Pancreas (tissue), 10 donors: ENCODE data around the gene ECSCR. TPM values are rescaled to one million over a fixed set of nuclear protein-coding genes. Genes with fewer than 3 reads are reported as not detected.
"Not testable (repeated sequence)": the region's sequence is repeated elsewhere in the genome, so short reads cannot be mapped to it uniquely, and the experiment has no call there.

ENCODE experiments used
- ATAC-seq, 4 donors: fragments of 200-7000 bp; cut with Tn5 transposase; one replicate each; pipeline versions ENCODE4 v1.8.0 to v1.9.1; 2020; ENCODE audit warnings: mild to moderate bottlenecking in 4 of 4, moderate library complexity in 4 of 4
- DNase-seq, 6 donors: peaks; one replicate each; pipeline ENCODE4 v3.0.0-alpha.2; 2020
- FAIRE-seq: peaks from 2 replicates; lab custom pipeline; 2012; peaks lifted over from hg19 to GRCh38; lab: Jason Lieb, UNC
- H3K27ac ChIP-seq, 4 donors: fragments of 200-600 bp; sonication (generic); 1 replicate in 3 of 4; 2 replicates in 1 of 4; pipeline versions ENCODE4 v1.5.0 to v1.8.0; 2020
- H3K27me3 ChIP-seq, 4 donors: fragments of 200-600 bp; one replicate each; pipeline ENCODE4 v1.8.0; 2021
- H3K36me3 ChIP-seq, 3 donors: fragments of 200-600 bp; sonication (generic) in 1 of 3; one replicate each; pipeline versions ENCODE4 v1.5.0 to v1.8.0; 2020 to 2021
- H3K4me1 ChIP-seq, 3 donors: fragments of 200-600 bp; one replicate each; pipeline ENCODE4 v1.8.0; 2021
- H3K4me3 ChIP-seq, 4 donors: fragments of 200-600 bp; sonication (generic) in 2 of 4; one replicate each; pipeline versions ENCODE4 v1.5.0 to v1.8.0; 2020 to 2021
- H3K9me3 ChIP-seq, 4 donors: fragments of 200-600 bp; one replicate each; pipeline ENCODE4 v1.8.0; 2021
- WGBS, 2 donors: extraction: QIAGEN DNeasy Blood & Tissue Kit; methylation state at CpG; one replicate each; pipeline ENCODE4 v1.1.7; 2013; 5-methylcytosine and 5-hydroxymethylcytosine counted together
- intact Hi-C, 3 donors: fragments of 100-400 bp; cut with DNase I; formaldehyde crosslinking; loops; one replicate each; pipeline versions ENCODE4 v1.11.1 to v1.14.2; 2022
- polyA plus RNA-seq, 2 donors: library from polyadenylated mRNA; stranded (reverse); fragments of 200-250 nt; gene quantifications; one replicate each; pipeline ENCODE4 v1.2.3, GENCODE V29; 2013
- total RNA-seq, 6 donors: library from RNA; stranded (reverse); fragmentation: NEBNext Ultra II Directional in 4 of 6; extraction: Animal tissue kit (Norgen Biotek cat#: 25700) in 4 of 6; gene quantifications; one replicate each; pipeline versions ENCODE4 v1.2.1 to v1.2.4, GENCODE V29; 2021 to 2023
- TF ChIP-seq, protein P1 (sequence below), 4 donors: fragments of 200-600 bp; sonication (generic) in 3 of 4; IDR thresholded peaks; one replicate each; pipeline versions ENCODE4 v1.5.0 to v1.8.0; 2021; ENCODE audit warnings: antibody characterized with exemption in 4 of 4
- donor health status: healthy with polysubstance abuse.
- donor health status: DM: no; HTN: no; CAD: no; lungs with moderate emphysema.
- donor health status: DM: no; HTN: no; CAD: no.
- donor health status: control.
- donor health status: control.
- donor health status: Bipolar disorder and iron deficiency.
- donor health status: DM: yes; HTN: yes; CAD: no.
- donor health status: DM: no; HTN: no; CAD: no.
- donor health status: DM: no; HTN: no; CAD: no.
- donor health status: DM: yes; HTN: yes; CAD: no.

The ECSCR gene
- total and polyA plus RNA-seq, 8 donors = 1.0 to 8.3 (median 2.8) TPM

DNA sequence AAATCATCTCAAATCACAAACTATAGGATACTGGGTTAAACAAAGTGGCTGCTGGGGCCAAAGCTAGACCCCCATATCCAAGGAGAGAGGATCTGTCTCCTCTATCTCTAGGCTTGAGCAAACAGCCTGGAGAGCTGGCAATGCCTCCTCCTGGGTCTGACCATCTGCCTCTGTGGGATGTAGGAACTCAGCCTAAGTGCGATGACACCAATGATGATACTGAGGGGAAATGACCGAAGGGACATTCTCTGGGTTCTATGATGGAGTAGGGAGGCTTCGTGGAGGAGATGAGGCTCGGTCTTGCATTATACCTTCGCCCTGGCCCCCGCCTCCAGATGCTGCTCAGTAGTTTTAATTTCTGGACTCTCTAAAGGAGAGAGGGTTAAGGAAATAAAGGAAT lies 49.4 kb downstream of the ECSCR start:
- Histone ChIP-seq H3K4me3 (no peak overlapping the region), H3K4me1 (no peaks in the 10 kb centered on the region), H3K36me3 (no peaks in the 10 kb centered on the region), H3K9me3 (no peaks in the 10 kb centered on the region), H3K27me3 (no peaks in the 10 kb centered on the region), H3K27ac (no peak overlapping the region)
- WGBS, 2 donors = 84 to 92% methylated on average over 6 of the region's 6 CpGs
- FAIRE-seq (no peak), ATAC-seq (no peak), DNase-seq (no peak)
- TF ChIP-seq, protein P1, sequence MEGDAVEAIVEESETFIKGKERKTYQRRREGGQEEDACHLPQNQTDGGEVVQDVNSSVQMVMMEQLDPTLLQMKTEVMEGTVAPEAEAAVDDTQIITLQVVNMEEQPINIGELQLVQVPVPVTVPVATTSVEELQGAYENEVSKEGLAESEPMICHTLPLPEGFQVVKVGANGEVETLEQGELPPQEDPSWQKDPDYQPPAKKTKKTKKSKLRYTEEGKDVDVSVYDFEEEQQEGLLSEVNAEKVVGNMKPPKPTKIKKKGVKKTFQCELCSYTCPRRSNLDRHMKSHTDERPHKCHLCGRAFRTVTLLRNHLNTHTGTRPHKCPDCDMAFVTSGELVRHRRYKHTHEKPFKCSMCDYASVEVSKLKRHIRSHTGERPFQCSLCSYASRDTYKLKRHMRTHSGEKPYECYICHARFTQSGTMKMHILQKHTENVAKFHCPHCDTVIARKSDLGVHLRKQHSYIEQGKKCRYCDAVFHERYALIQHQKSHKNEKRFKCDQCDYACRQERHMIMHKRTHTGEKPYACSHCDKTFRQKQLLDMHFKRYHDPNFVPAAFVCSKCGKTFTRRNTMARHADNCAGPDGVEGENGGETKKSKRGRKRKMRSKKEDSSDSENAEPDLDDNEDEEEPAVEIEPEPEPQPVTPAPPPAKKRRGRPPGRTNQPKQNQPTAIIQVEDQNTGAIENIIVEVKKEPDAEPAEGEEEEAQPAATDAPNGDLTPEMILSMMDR (IDR thresholded peaks at IDR 0.05) = no peak
- intact Hi-C loops = no loop called here

DNA sequence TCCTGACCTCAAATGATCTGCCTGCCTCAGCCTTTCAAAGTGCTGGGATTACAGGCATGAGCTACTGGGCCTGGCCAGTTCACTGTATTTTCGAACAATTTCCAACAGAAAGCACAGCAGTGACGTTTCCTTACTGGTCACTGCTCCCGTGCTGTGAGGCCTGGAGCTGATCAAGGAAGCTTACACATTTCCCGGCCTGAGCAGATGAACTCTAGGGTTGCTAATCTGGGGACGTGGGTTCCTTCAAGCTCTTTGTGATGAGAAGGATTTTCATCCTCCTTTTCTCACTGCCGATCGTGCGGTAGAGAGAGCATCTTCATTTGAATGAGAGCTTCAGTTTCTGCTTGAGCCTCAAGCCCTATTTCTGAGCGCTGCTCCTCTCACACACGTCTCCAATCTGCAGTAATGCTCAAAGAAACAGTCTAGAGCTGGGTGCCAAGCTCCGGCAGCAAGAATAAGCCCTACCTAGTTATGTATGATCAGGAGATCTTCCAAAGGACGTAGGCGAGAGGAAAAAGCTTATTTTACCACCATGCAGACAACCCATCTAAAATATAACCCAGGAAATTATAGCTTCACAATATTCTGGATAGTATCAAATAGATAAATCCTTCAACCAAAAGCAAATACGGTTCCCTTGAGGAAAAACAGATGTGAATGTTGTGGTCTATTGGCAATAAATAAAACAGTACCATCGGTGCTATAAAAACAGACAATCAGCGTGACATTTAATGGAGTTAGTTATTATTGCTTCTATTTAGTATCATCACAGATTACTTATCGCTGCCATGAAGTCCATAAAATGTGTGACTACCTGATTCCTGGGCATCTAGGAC lies 51.3 kb downstream of the ECSCR start:
- no peaks in the 10 kb centered on the region for H3K36me3 ChIP-seq
- ATAC-seq (peak in 1 of 4 donors; percentile 12), FAIRE-seq (no peak), DNase-seq (no peak)
- no peaks in the 10 kb centered on the region for H3K27me3 ChIP-seq
- intact Hi-C loops = no loop called here
- no peak overlapping the region for H3K4me3 ChIP-seq
- no peaks in the 10 kb centered on the region for H3K4me1 ChIP-seq
- 78 to 85% methylated on average over 17 of the region's 17 CpGs for WGBS, 2 donors
- no peaks in the 10 kb centered on the region for H3K9me3 ChIP-seq
- TF ChIP-seq, protein P1 (IDR thresholded peaks at IDR 0.05) = no peak
- peak overlapping the region in 1 of 4 donors; percentile 22 for H3K27ac ChIP-seq

DNA sequence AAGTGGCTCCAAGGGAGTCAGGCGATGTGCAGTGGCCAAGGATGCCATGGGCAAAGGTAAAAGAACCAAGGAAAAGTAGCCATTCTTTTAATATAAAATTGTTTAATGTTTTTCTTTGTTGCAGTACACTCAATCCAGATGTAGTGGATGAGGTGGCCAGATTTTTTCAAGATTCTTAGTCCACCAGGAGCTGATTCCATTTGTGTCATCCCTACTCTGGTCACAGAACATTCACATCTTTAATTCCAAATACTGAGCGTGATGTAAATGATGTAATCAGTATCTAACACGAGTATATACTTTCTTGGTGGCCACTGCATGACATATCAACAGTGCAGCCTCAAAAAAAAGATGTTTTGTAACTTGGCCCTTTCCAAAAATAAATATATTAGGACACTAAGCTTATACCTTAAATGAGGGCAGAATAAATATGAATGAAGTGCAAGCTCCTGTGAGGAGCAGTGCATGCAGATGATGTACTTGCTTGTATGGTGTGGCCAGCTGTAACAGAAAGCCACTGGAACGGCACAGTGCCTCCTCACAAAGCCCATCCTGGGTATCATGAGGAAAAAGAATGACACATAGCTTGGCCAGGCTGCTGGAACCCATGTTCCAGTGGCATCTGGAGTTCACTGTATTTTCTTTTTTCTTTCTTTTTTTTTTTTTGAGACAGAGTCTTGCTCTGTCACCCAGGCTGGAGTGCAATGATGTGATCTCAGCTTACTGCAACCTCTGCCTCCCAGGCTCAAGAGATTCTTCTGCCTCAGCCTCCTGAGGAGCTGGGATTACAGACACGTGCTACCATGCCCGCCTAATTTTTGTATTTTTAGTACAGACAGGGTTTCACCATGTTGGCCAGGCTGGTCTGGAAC lies 52.2 kb downstream of the ECSCR start:
- Histone ChIP-seq H3K4me1 (no peaks in the 10 kb centered on the region), H3K4me3 (no peak overlapping the region), H3K9me3 (no peaks in the 10 kb centered on the region), H3K36me3 (no peaks in the 10 kb centered on the region), H3K27me3 (no peaks in the 10 kb centered on the region), H3K27ac (no peak overlapping the region)
- TF ChIP-seq, protein P1 (IDR thresholded peaks at IDR 0.05) = no peak
- 69 to 80% methylated on average over 6 of the region's 6 CpGs for WGBS, 2 donors
- FAIRE-seq (no peak), DNase-seq (no peak), ATAC-seq (no peak)
- intact Hi-C loops = no loop called here

DNA sequence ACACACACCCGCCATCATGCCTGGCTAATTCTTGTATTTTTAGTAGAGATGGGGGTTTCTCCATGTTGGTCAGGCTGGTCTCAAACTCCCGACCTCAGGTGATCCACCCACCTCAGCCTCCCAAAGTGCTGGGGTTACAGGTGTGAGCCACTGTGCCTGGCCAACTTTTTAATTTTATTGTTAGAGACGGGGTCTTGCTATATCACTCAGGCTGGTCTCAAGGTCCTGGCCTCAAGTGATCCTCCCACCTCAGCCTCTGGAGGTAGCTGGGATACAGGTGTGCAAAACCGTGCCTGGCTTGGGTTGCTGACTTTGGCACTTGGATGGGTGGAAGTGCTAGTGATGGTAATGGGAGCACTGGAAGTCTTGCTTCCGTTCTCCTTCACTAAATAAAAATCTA lies 53.4 kb downstream of the ECSCR start:
- H3K27ac ChIP-seq, DNase-seq, H3K9me3 ChIP-seq, intact Hi-C loops, H3K27me3 ChIP-seq, ATAC-seq, H3K4me1 ChIP-seq, FAIRE-seq, H3K4me3 ChIP-seq, H3K36me3 ChIP-seq: not testable (repeated sequence)
- WGBS, 2 donors = 80 to 94% methylated on average over 5 of the region's 5 CpGs

DNA sequence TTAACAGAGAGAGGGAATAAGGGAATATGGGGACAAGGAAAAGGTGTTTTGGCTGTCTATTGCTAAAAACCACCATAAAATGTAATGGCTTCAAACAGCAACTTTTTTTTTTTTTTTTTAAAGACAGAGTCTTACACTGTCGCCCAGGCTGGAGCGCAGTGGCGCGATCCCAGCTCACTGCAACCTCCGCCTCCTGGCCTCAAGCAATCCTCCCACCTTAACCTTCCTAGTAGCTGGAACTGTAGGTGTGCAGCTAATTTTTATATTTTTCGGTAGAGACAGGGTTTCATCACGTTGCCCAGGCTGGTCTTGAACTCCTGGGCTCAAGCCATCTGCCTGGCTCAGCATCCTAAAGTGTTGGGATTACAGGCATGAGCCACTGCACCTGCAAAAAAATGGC lies 54.4 kb downstream of the ECSCR start:
- no peaks in the 10 kb centered on the region for H3K9me3 ChIP-seq
- H3K36me3 ChIP-seq = no peaks in the 10 kb centered on the region
- 90 to 96% methylated on average over 7 of the region's 7 CpGs for WGBS, 2 donors
- FAIRE-seq = no peak
- TF ChIP-seq, protein P1 (IDR thresholded peaks at IDR 0.05) = no peak
- H3K27me3 ChIP-seq = no peaks in the 10 kb centered on the region
- no peak for DNase-seq
- ATAC-seq = no peak
- intact Hi-C loops = no loop called here
- H3K4me3 ChIP-seq = no peak overlapping the region
- H3K27ac ChIP-seq = no peak overlapping the region
- peaks cover 0 to 5% (median 0%) of the 10 kb centered on the region in 3 donors for H3K4me1 ChIP-seq
